Right lobe of liver (tissue), 6 donors: ENCODE measurements around the gene P2RY8. TPM values are rescaled to one million over a fixed set of nuclear protein-coding genes. Genes with fewer than 3 reads are reported as not detected.

Experiments
- ATAC-seq, 4 donors: fragments of 200-7000 bp; cut with Tn5 transposase; one replicate each; pipeline ENCODE4 v1.9.1; 2020; ENCODE audit warnings: mild to moderate bottlenecking in 4 of 4, moderate library complexity in 4 of 4
- DNase-seq, 3 donors: peaks; one replicate each; pipeline ENCODE4 v3.0.0-alpha.2; 2020
- H3K27ac ChIP-seq, 3 donors: fragments of 200-600 bp; one replicate each; pipeline ENCODE4 v1.8.0; 2022
- H3K27me3 ChIP-seq, 2 donors: fragments of 200-600 bp; one replicate each; pipeline ENCODE4 v1.8.0; 2022
- H3K36me3 ChIP-seq, 4 donors: fragments of 200-600 bp; sonication (generic) in 1 of 4; one replicate each; pipeline versions ENCODE4 v1.5.1 to v1.8.0; 2017 to 2022; ENCODE audit warnings: control low read depth in 1 of 4
- H3K4me1 ChIP-seq, 4 donors: fragments of 200-600 bp; sonication (generic) in 1 of 4; one replicate each; pipeline versions ENCODE4 v1.5.1 to v1.8.0; 2017 to 2022; ENCODE audit warnings: control low read depth in 1 of 4
- H3K4me3 ChIP-seq, 3 donors: fragments of 200-600 bp; one replicate each; pipeline ENCODE4 v1.8.0; 2022
- H3K9me3 ChIP-seq, 4 donors: fragments of 200-600 bp; sonication (generic) in 1 of 4; one replicate each; pipeline versions ENCODE4 v1.5.1 to v1.8.0; 2017 to 2022; ENCODE audit warnings: control low read depth in 1 of 4
- POLR2A ChIP-seq: fragments of 450-650 bp; IDR thresholded peaks from one replicate; pipeline ENCODE4 v1.6.1; 2017; ENCODE audit warnings: antibody characterized with exemption, mild to moderate bottlenecking
- WGBS: methylation state at CpG from one replicate; pipeline ENCODE4 v1.1.6; 2018; ENCODE audit warnings: low coverage, low lambda C conversion rate; ENCODE audit not compliant: insufficient coverage; ENCODE audit errors: missing lambda C conversion rate; 5-methylcytosine and 5-hydroxymethylcytosine counted together
- intact Hi-C, 2 donors: fragments of 100-400 bp; cut with DNase I; formaldehyde crosslinking; loops; one replicate each; pipeline versions ENCODE4 v1.11.2 to v1.14.1; 2022
- total RNA-seq, 6 experiments: library from RNA; depleted of rRNA in 2 of 6; stranded (reverse); fragments of >200 nt in 2 of 6; fragmentation: NEBNext Ultra II Directional in 3 of 6; extraction: Animal tissue kit (Norgen Biotek cat#: 25700) in 3 of 6; gene quantifications; one replicate each; pipeline versions ENCODE4 v1.1.0 to v1.2.4, GENCODE V29; 2016 to 2023
- TF ChIP-seq, protein P1 (sequence below), 4 donors: fragments of 200-600 bp in 3 of 4; fragments of 450-650 bp in 1 of 4; IDR thresholded peaks; one replicate each; pipeline versions ENCODE4 v1.5.1 to v1.8.0; 2016 to 2022; ENCODE audit warnings: antibody characterized with exemption in 4 of 4, mild to moderate bottlenecking in 2 of 4
- donor health status: DM: no; HTN: yes; CAD: no.
- donor health status: DM: no; HTN: no; CAD: no.
- donor health status: DM: no; HTN: no; CAD: no.
- donor health status: DM: no; HTN: yes; CAD: no.
- donor health status: DM: no; HTN: yes; CAD: no.

P2RY8 gene
- total RNA-seq, 6 experiments from 2014 or later, result 0.37 to 0.87 (median 0.73) TPM

DNA sequence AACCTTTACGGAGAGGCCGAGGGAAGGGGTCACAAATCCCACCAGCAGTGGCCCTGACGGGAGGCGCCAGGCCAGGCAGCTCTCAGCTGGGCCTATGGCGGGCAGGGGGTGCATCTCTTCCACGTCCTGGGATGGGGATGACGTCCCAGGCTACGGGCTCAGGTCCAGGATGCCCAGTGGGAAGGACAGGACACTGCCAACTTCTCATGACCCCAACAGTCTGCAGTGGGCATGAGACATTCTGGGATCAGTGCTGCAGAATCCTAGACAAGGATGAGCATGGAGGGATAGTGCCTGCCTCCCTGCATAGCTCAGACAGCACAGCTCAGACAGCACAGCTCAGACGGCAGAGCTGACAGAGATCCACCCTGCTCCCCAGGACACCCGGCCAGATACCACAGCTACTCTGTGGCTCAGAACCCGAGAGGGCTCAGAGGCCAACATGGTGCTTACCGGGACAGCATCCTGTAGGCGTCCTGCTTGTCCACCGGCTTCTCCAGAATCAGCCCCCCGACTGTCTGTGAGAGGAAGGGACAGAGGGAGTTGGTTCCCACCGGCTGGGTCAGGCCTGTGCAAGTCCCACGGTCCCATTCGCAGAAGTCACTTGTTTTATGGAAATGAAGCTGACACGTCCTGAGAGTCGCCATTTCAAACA, 101.6 kb downstream of the P2RY8 start:
- DNase-seq (peak in 1 of 3 donors; percentile 52), ATAC-seq (no peak)
- Histone ChIP-seq H3K9me3 (no peaks in the 10 kb centered on the region), H3K4me3 (no peak overlapping the region), H3K27me3 (no peaks in the 10 kb centered on the region), H3K4me1 (peaks cover 0 to 5% (median 2%) of the 10 kb centered on the region in 4 donors), H3K36me3 (peaks cover 0 to 2% (median 0%) of the 10 kb centered on the region in 4 donors), H3K27ac (no peak overlapping the region)
- TF ChIP-seq, protein P1, sequence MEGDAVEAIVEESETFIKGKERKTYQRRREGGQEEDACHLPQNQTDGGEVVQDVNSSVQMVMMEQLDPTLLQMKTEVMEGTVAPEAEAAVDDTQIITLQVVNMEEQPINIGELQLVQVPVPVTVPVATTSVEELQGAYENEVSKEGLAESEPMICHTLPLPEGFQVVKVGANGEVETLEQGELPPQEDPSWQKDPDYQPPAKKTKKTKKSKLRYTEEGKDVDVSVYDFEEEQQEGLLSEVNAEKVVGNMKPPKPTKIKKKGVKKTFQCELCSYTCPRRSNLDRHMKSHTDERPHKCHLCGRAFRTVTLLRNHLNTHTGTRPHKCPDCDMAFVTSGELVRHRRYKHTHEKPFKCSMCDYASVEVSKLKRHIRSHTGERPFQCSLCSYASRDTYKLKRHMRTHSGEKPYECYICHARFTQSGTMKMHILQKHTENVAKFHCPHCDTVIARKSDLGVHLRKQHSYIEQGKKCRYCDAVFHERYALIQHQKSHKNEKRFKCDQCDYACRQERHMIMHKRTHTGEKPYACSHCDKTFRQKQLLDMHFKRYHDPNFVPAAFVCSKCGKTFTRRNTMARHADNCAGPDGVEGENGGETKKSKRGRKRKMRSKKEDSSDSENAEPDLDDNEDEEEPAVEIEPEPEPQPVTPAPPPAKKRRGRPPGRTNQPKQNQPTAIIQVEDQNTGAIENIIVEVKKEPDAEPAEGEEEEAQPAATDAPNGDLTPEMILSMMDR (IDR thresholded peaks at IDR 0.05), result no peak
- TF ChIP-seq POLR2A, result no peak
- intact Hi-C loops, result no loop called here
- 84% methylated on average over 5 of the region's 20 CpGs for WGBS

DNA sequence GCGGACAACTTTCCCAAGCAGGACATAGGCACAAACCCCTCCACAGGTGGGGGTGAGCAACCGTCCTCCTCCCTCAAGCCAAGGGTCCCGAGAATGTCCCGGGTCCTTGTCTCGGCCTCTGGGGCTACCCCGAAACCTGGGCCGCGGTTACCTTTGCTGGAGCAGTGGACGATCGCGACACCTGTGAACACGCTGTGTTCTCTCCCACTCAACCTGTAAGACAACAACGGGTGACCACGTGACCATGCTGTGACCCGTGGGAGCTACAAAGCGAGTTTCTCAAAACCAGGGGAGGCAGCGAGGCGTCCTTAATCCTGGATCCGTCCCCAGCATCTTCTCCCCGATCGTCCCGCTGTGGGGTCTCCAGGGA, 102.1 kb downstream of the P2RY8 start:
- H3K36me3 ChIP-seq, result peaks cover 0 to 2% (median 0%) of the 10 kb centered on the region in 4 donors
- no peak overlapping the region for H3K27ac ChIP-seq
- no peaks in the 10 kb centered on the region for H3K27me3 ChIP-seq
- H3K4me1 ChIP-seq, result peaks cover 0 to 5% (median 2%) of the 10 kb centered on the region in 4 donors
- DNase-seq (no peak), ATAC-seq (no peak)
- 91% methylated on average over 15 of the region's 22 CpGs for WGBS
- H3K4me3 ChIP-seq, result no peak overlapping the region
- no peaks in the 10 kb centered on the region for H3K9me3 ChIP-seq
- intact Hi-C loops, result no loop called here
- TF ChIP-seq, protein P1 (IDR thresholded peaks at IDR 0.05), result no peak
- no peak for TF ChIP-seq POLR2A

DNA sequence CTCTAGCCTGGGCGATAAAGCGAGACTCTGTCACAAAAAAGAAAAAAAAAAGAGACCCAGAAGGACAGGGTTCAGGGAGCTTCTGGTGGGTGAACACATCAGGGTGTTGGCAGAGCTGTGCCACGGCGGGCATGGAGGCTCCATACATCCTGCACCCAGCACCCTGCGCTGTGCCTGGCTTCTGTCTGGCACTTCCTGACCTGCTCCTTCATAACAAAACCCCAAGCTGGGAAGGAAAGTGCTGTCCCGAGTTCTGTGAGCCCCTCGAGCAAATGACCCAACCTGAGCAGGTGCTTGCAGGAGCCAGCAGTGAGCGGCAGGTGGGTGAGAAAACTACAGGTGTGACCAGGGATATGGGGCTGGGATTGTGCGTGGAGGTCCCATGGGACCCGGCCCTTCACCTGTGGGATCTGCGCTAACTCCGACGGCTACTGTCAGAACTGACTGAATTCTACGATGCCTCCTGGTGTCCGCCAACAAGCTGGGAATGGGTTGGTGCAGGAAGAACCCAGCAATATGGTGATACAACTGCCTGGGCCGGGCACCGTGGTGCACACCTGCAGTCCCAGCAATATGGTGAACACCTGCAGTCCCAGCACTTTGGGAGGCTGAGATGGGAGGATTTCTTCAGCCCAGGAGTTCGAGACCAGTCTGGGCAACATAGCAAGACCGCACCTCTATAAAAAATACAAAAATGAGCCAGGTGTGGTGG, 103.2 kb downstream of the P2RY8 start:
- Histone ChIP-seq H3K27me3 (no peaks in the 10 kb centered on the region), H3K27ac (no peak overlapping the region), H3K9me3 (no peaks in the 10 kb centered on the region), H3K4me3 (no peak overlapping the region), H3K36me3 (peaks cover 0 to 2% (median 0%) of the 10 kb centered on the region in 4 donors), H3K4me1 (no peaks in the 10 kb centered on the region)
- ATAC-seq, result peak in 1 of 4 donors; percentile 20
- DNase-seq, result peak in 1 of 3 donors; percentile 40
- intact Hi-C loops, result no loop called here
- 90% methylated on average over 5 of the region's 19 CpGs for whole genome bisulfite sequencing
- no peak for TF ChIP-seq POLR2A
- TF ChIP-seq, protein P1 (IDR thresholded peaks at IDR 0.05), result no peak

DNA sequence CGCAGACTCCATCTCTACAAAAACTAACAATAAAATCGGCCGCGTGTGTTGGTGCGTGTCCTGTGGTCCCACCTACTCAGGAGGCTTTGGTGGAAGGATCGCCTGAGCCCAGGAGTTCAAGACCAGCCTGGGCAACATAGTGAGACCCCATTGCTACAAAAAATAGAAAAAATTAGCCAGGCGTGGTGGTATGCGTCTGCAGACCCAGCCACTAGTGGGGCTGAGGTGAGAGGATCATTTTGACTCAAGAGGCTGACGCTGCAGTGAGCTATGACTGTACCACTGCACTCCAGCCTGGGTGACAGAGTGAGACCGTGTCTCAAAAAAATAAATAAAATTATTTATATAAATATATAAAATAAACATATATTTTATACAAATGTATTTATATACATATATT, 106.5 kb downstream of the P2RY8 start:
- Histone ChIP-seq H3K27me3 (no peaks in the 10 kb centered on the region), H3K36me3 (peaks cover 0 to 1% (median 0%) of the 10 kb centered on the region in 4 donors), H3K4me3 (no peak overlapping the region), H3K4me1 (no peaks in the 10 kb centered on the region), H3K27ac (no peak overlapping the region), H3K9me3 (no peaks in the 10 kb centered on the region)
- WGBS, result 93% methylated on average over 8 of the region's 10 CpGs
- TF ChIP-seq, protein P1 (IDR thresholded peaks at IDR 0.05), result no peak
- no peak for TF ChIP-seq POLR2A
- intact Hi-C loops, result no loop called here
- ATAC-seq (no peak), DNase-seq (no peak)
